HepG2 (cell line): ENCODE measurements around the gene TP53TG5. TPM values are rescaled to one million over a fixed set of nuclear protein-coding genes. Genes with fewer than 3 reads are reported as not detected.

Experiments
- ATRX ChIP-seq: sonication (generic); formaldehyde crosslinking; IDR thresholded peaks from 2 replicates; pipeline ENCODE4 v1.4.0; 2020; ENCODE audit warnings: missing genetic modification reagents, borderline replicate concordance
- E2F1 ChIP-seq: sonication (generic); formaldehyde crosslinking; IDR thresholded peaks from 2 replicates; pipeline ENCODE4 v1.5.0; 2020; ENCODE audit warnings: missing genetic modification reagents
- FLYWCH1 ChIP-seq: sonication (generic); formaldehyde crosslinking; IDR thresholded peaks from 2 replicates; pipeline ENCODE4 v1.8.1; 2023; ENCODE audit warnings: mild to moderate bottlenecking, missing genetic modification reagents
- FOXM1 ChIP-seq: sonication (generic); formaldehyde crosslinking; IDR thresholded peaks from 2 replicates; pipeline ENCODE4 v1.5.0; 2020; ENCODE audit warnings: missing genetic modification reagents
- FUBP1 ChIP-seq: sonication (generic); formaldehyde crosslinking; IDR thresholded peaks from 2 replicates; pipeline ENCODE4 v1.5.1; 2020; ENCODE audit warnings: missing genetic modification reagents, mild to moderate bottlenecking, borderline replicate concordance
- GATAD1 ChIP-seq: IDR thresholded peaks from 2 replicates; pipeline ENCODE4 v1.6.1; 2016; ENCODE audit warnings: missing genetic modification reagents, missing compliant biosample characterization
- MLXIP ChIP-seq: sonication (generic); formaldehyde crosslinking; IDR thresholded peaks from 2 replicates; pipeline ENCODE4 v1.9.0; 2021; ENCODE audit warnings: missing genetic modification reagents, borderline replicate concordance
- SNRNP70 ChIP-seq: fragments of 200-400 bp; formaldehyde crosslinking; IDR thresholded peaks from 2 replicates; pipeline ENCODE4 v1.6.1; 2017; ENCODE audit warnings: mild to moderate bottlenecking, low read depth, low read length, moderate library complexity
- ZBTB14 ChIP-seq: sonication (generic); formaldehyde crosslinking; IDR thresholded peaks from 2 replicates; pipeline ENCODE4 v1.4.0; 2020; ENCODE audit warnings: missing genetic modification reagents
- ZNF432 ChIP-seq: sonication (generic); formaldehyde crosslinking; IDR thresholded peaks from 2 replicates; pipeline ENCODE4 v1.5.0; 2020; ENCODE audit warnings: missing genetic modification reagents, mild to moderate bottlenecking, borderline replicate concordance
- ZNF558 ChIP-seq: sonication (generic); formaldehyde crosslinking; IDR thresholded peaks from 2 replicates; pipeline ENCODE4 v1.9.0; 2022; ENCODE audit warnings: mild to moderate bottlenecking, missing genetic modification reagents, borderline replicate concordance
- ZNF574 ChIP-seq: sonication (generic); formaldehyde crosslinking; IDR thresholded peaks from 2 replicates; pipeline ENCODE4 v1.4.0; 2020; ENCODE audit warnings: missing genetic modification reagents
- ZNF878 ChIP-seq: sonication (generic); formaldehyde crosslinking; IDR thresholded peaks from 2 replicates; pipeline ENCODE4 v1.8.1; 2023; ENCODE audit warnings: mild to moderate bottlenecking, missing genetic modification reagents, moderate library complexity
- polyA plus RNA-seq, 8 experiments: library from polyadenylated mRNA; depleted of rRNA in 3 of 8; stranded (reverse) in 7 of 8; unstranded in 1 of 8; fragments of >200 nt; fragmentation: Illumina TruSeq in 4 of 8; extraction: Trizol in 4 of 8; gene quantifications; 2 replicates each; pipeline versions ENCODE4 v1.2.1 to v1.2.3, GENCODE V29; 2011 to 2016; ENCODE audit warnings: low read depth in 4 of 8, missing spikeins in 1 of 8, mixed read lengths in 1 of 8; ENCODE audit not compliant: insufficient read depth in 1 of 8
- total RNA-seq, 5 experiments: library from RNA; depleted of rRNA; stranded (reverse); fragments of >200 nt; fragmentation: Illumina TruSeq; extraction: Trizol; gene quantifications; 2 replicates each; pipeline ENCODE4 v1.2.3, GENCODE V29; 2016; ENCODE audit warnings: low read depth in 1 of 5

The TP53TG5 gene
- total and polyA plus RNA-seq, 2 of the 13 experiments (the other 11 are each of a cell fraction or from before 2014, with no cell fraction given): 0.11 TPM; not detected in 1

- TF ChIP-seq SNRNP70: no peak
- TF ChIP-seq ZNF432: no peak
- TF ChIP-seq FUBP1 (CRISPR knock-in tag): no peak; the same call in 1 of the 2 replicates
- no peak for TF ChIP-seq E2F1 (CRISPR knock-in tag)
- TF ChIP-seq ATRX (CRISPR knock-in tag): no peak
- TF ChIP-seq ZNF558 (CRISPR knock-in tag): no peak; the same call in 1 of the 2 replicates
- TF ChIP-seq FLYWCH1 (CRISPR knock-in tag): no peak; the same call in 1 of the 2 replicates
- TF ChIP-seq ZNF574 (CRISPR knock-in tag): no peak
- TF ChIP-seq GATAD1 (CRISPR knock-in tag): 0 out of 2 replicates have a peak, but pooled peaks have one; percentile 12
- TF ChIP-seq ZNF878 (CRISPR knock-in tag): no peak
- no peak for TF ChIP-seq FOXM1 (CRISPR knock-in tag)
- no peak for TF ChIP-seq MLXIP
- no peak for TF ChIP-seq ZBTB14
Measured at GRCh38 chr20:45343532-45344167, 34.5 kb downstream of the TP53TG5 start (continued).
